GM21360 (cell line): ENCODE results near the gene ST6GALNAC3.
"Not testable (repeated sequence)": the region's sequence is repeated elsewhere in the genome, so short reads cannot be mapped to it uniquely, and the experiment has no call there.

ENCODE experiments used
- ATAC-seq: cut with Tn5 transposase; IDR thresholded peaks from one replicate; pipeline ENCODE4 v1.9.1; 2021; ENCODE audit warnings: mild to moderate bottlenecking, moderate library complexity; ENCODE audit not compliant: unreplicated experiment

Gene ST6GALNAC3

GRCh38 chr1:76238094-76238628 lies 163.6 kb downstream of the ST6GALNAC3 start:
- ATAC-seq, result no peak

- no peak for ATAC-seq
These were observed 164.9 kb downstream of the ST6GALNAC3 start for GRCh38 chr1:76239470-76239918.

- ATAC-seq, result no peak
These were observed 165.8 kb downstream of the ST6GALNAC3 start for GRCh38 chr1:76240316-76240715.

DNA sequence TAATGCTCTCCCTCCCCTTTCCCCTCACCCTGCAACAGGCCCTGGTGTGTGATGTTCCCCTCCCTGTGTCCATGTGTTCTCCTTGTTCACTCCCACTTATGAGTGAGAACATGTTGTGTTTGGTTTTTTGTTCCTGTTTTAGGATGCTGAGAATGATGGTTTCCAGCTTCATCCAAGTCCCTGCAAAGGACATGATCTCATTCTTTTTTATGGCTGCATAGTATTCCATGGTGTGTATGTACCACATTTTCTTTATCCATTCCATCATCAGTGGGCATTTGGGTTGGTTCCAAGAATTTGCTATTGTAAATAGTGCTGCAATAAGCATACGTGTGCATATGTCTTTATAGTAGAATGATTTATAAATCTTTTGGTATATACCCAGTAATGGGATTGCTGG lies 168.0 kb downstream of the ST6GALNAC3 start:
- not testable (repeated sequence) for ATAC-seq

GRCh38 chr1:76247261-76247852 lies 172.8 kb downstream of the ST6GALNAC3 start:
- no peak for ATAC-seq

GRCh38 chr1:76250271-76250670 lies 175.7 kb downstream of the ST6GALNAC3 start:
- ATAC-seq, result no peak

DNA sequence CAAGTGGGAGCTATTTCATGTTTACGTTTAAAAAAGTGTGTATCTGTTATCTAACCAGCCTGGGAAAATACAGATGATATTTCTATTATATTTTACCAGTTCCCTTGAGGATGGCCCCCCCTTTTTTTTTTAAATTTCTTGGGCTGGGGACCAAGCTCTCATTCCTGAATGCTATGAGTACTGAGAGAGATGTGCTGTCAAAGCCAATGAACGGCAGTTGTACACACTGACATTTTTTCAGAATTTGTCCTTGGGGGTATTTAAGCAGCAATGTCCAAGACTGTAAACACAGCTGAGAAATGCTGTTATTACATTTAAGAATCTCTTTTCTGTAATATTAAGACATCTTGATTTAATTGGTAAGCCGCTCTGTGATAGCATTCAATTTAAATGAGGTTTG lies 177.9 kb downstream of the ST6GALNAC3 start:
- no peak for ATAC-seq

DNA sequence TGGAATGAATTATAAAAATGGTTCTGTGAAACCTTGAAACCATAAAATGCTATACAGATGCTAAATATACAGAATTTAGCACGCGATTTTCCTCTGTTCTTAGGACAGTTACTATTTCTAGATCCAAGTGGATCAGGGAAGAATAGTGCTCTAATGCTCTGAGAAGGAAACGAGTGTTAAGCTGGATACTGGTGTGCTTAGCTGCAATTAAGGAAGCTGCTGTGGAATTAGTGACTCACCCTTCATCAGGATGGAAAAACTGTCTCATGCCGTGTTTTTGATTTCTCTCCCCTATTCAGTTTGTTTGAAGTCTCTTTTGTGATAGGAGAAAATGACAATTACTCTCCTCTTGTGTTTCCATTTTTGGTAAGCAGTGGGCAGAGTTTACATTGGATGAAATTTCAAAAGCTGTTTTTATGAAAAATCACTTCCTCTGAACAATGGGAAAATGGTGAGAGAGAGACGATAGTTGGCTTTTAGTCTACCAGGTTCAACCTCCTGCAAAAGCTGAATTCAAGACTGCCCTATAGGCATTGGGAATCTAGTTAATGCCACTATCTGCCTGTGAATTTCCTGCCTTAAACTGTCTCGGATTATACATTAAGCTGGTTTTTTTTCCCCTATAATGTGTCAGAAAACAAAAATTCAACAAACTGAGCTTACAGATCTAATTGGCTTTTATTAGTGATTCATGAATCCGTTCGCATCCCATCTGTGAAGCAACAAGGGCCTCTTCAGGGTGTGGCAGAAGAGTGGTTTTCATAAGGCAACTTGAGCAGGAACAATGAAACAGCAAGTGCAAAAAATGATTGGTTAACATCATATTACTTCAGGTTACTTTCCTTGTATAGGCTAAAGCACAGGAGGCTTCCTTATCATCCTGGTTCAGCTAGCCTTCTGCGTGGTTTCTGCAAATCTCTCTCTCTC lies 179.8 kb downstream of the ST6GALNAC3 start:
- ATAC-seq, result no peak

- no peak for ATAC-seq
These were observed 182.0 kb downstream of the ST6GALNAC3 start for GRCh38 chr1:76256289-76257223.

DNA sequence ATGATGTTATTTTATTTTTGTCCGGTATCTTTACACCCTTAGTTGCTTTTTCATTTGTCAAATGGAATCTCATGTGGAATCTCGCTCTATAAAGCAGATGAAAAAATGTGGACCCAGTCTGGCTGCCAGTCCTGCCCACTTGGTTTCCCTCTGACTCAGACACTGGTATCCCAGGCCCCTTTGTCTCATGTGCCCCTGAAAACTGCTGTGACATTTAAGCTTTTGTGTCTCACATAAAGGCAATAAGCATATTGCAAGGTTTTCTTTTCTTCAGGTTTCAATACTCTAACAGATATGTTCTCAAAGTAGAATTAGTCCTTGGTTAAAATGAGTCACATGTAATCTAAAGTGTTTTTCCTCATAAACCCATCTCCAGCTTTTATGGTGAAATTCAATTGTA lies 183.3 kb downstream of the ST6GALNAC3 start:
- no peak for ATAC-seq

DNA sequence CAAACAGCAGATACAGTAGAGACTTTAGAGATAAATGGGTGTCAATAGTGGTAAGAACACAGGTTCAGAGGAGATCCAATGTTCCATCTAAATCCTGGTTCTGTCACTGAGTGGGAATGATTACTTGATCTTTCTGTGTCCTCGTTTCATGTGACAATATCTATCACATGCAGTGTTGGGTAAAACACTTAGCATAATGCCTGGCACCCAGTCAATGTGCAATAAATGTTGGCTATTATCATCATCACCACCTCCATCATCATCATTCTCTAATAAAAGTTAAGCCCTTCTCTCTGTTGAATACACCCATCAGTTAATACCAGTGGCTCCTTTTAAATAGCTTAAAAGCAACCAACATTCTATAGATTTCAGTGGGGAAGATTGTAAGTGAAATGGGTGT lies 184.7 kb downstream of the ST6GALNAC3 start:
- no peak for ATAC-seq

- no peak for ATAC-seq
These were observed 185.7 kb downstream of the ST6GALNAC3 start for GRCh38 chr1:76260279-76260678.

DNA sequence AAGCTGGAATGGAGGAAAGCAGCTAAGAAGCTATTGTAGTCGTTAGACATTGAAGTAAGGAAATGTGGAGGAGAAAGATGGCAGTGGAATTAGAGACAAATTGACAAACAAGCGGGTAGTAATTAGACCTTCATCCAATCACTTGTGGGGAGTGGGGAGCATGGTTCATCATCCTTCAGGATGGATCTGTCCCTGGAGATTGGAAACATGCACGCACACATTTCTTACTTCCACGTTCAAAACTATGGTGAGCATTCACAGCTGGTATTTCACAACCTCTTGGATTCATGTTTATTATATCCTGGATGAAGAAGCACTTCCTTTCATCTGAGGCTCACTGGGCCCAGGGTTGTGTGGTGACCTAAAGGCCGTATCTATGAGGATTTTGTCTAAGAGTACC lies 188.1 kb downstream of the ST6GALNAC3 start:
- ATAC-seq, result no peak

GRCh38 chr1:76264642-76265041 lies 190.1 kb downstream of the ST6GALNAC3 start:
- no peak for ATAC-seq

- ATAC-seq, result no peak
These were observed 192.2 kb downstream of the ST6GALNAC3 start for GRCh38 chr1:76266762-76267161.

DNA sequence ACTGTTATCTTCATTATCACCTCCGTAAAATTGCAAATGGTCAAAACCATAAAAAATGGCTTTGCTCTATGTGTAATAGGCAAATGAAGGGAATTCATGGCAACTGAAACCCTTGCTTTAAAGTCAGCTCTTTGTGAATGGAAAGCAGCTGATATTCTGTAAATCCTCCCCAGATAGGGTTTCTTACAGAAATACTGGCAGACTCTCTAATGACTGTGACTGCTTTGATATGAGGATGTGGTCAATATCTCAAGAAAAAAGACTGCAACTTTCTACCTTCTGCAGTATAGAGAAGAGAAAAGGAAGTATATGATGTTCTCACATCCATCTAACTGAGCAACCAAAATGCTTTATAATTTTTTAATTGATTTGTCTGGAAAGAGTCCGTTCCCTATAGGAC lies 193.1 kb downstream of the ST6GALNAC3 start:
- ATAC-seq, result no peak

DNA sequence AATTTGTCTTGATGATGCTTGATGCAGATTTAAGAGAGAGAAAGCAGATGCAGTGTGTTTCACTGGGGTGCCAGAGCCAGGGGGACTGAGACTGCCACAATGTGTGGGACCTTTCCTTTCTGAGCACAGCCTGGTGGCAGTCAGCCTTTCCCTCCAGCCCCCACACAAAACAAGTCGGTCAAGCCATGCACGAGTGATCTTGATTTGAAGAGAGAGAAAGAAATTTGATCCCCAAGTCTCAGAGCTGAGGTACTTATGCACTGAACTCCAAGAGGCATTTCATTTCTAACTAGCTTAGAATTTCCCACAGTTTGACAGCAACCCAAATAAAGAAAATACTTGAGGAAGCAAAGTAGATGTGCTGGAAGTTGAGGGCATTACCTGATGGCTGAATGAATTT lies 193.8 kb downstream of the ST6GALNAC3 start:
- no peak for ATAC-seq

GRCh38 chr1:76269155-76269554 lies 194.6 kb downstream of the ST6GALNAC3 start:
- ATAC-seq, result no peak

DNA sequence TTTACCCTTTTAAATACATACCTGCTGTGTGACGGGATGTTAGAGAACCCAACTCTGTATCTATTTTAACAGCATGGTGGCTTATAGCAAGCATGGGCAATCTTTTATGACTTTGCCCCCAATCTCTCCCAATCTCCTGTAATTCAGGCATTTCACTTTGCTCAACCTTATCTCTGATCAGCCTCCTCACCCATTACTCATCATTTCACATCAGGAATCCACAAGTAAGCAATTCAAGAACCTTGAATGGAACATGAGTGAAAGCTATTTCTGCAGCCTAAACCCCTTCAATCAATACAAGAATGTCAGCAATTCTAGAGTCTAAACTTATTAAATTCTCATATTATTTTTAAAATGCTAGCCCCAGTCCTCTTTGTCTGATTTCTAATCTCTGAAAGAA lies 199.8 kb downstream of the ST6GALNAC3 start:
- no peak for ATAC-seq

DNA sequence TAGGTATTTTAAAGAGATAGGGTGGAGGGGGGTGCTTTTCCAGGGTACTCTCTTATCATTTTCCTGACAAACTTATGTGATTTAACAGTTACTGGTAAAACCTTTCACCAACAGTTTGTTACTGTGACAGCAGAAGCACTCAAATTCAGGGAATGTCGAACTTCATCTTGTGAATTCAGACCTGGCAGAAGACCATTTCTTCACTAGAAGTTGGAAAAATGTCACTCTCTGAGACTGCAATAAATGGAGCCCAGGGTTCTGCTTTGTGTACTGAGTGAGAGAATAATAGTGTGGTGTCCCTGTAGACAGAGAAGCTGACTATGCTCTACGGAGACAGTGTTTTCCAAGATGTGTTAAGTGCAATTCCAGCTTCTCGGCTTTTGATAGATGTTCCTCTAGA lies 200.2 kb downstream of the ST6GALNAC3 start:
- ATAC-seq, result no peak

GRCh38 chr1:76278711-76279100 lies 204.2 kb downstream of the ST6GALNAC3 start:
- ATAC-seq, result no peak
